Measurements from ENCODE around the gene UCKL1.
"Not testable (repeated sequence)": the region's sequence is repeated elsewhere in the genome, so short reads cannot be mapped to it uniquely, and the experiment has no call there.

Gene UCKL1

GRCh38 chr20:63917811-63918210, 38.4 kb downstream of the UCKL1 start:
- DNase-seq: no peak

GRCh38 chr20:63916371-63916939, 39.8 kb downstream of the UCKL1 start:
- not testable (repeated sequence) for DNase-seq

GRCh38 chr20:63915471-63915870, 40.7 kb downstream of the UCKL1 start:
- DNase-seq: no peak

GRCh38 chr20:63913768-63914167, 42.4 kb downstream of the UCKL1 start:
- no peak for DNase-seq

GRCh38 chr20:63911176-63911575, 45.0 kb downstream of the UCKL1 start:
- no peak for DNase-seq

GRCh38 chr20:63908008-63908682, 48.1 kb downstream of the UCKL1 start:
- no peak for DNase-seq

- no peak for DNase-seq
Measured at GRCh38 chr20:63903796-63904561, 52.2 kb downstream of the UCKL1 start.

GRCh38 chr20:63900413-63900812, 55.8 kb downstream of the UCKL1 start:
- DNase-seq: no peak

- DNase-seq: no peak
Measured at GRCh38 chr20:63898882-63899558, 57.2 kb downstream of the UCKL1 start.

- DNase-seq: no peak
Measured at GRCh38 chr20:63897978-63898561, 58.1 kb downstream of the UCKL1 start.

- DNase-seq: peak; percentile 31
Measured at GRCh38 chr20:63896264-63897105, 59.7 kb downstream of the UCKL1 start.

- no peak for DNase-seq
Measured at GRCh38 chr20:63895952-63896263, 60.3 kb downstream of the UCKL1 start.

- DNase-seq: no peak
Measured at GRCh38 chr20:63895202-63895951, 60.8 kb downstream of the UCKL1 start.

GRCh38 chr20:63894358-63895201, 61.6 kb downstream of the UCKL1 start, which contains the start of gene DNAJC5:
DNAJC5 (plus strand) TSS chr20:63895126; CDS start chr20:63928346, 33,220 bp downstream.
- peak; percentile 95 for DNase-seq

- DNase-seq: no peak
Measured at GRCh38 chr20:63893999-63894357, 62.2 kb downstream of the UCKL1 start.

- no peak for DNase-seq
Measured at GRCh38 chr20:63892402-63892801, 63.8 kb downstream of the UCKL1 start.

- DNase-seq: no peak
Measured at GRCh38 chr20:63891061-63892002, 64.9 kb downstream of the UCKL1 start.

GRCh38 chr20:63890616-63891015, 65.6 kb downstream of the UCKL1 start:
- DNase-seq: no peak

GRCh38 chr20:63890201-63890576, 66.0 kb downstream of the UCKL1 start:
- DNase-seq: no peak

Data from activated naive CD4-positive, alpha-beta T cell treated with anti-CD3 and anti-CD28 coated beads, Interleukin-2, amount 50 U/mL, for 16 hours (primary cell).